ENCODE results near the gene EMID1.

EMID1 gene

GRCh38 chr22:29224121-29224858 is 18.6 kb downstream of the EMID1 start:
- no peak for TF ChIP-seq CTCF (IDR thresholded peaks at IDR 0.05)

GRCh38 chr22:29224859-29225410 is 19.2 kb downstream of the EMID1 start:
- TF ChIP-seq CTCF (IDR thresholded peaks at IDR 0.05), result no peak

GRCh38 chr22:29225422-29226090 is 19.9 kb downstream of the EMID1 start:
- no peak for TF ChIP-seq CTCF (IDR thresholded peaks at IDR 0.05)

- TF ChIP-seq CTCF (IDR thresholded peaks at IDR 0.05), result no peak
Measured at GRCh38 chr22:29226351-29226981, 20.8 kb downstream of the EMID1 start.

- no peak for TF ChIP-seq CTCF (IDR thresholded peaks at IDR 0.05)
Measured at GRCh38 chr22:29230972-29231875, 25.5 kb downstream of the EMID1 start.

GRCh38 chr22:29231971-29232959 is 26.6 kb downstream of the EMID1 start:
- TF ChIP-seq CTCF (IDR thresholded peaks at IDR 0.05), result no peak

Measured in LNCAP (cell line).